NT2/D1 (cell line): Measurements from ENCODE around the gene PCOLCE2.

Source experiments
- SUZ12 ChIP-seq: IDR thresholded peaks from 2 replicates; pipeline ENCODE4 v1.6.1; 2011; ENCODE audit not compliant: insufficient read length, insufficient read depth; ENCODE audit errors: extremely low read depth
- YY1 ChIP-seq: IDR thresholded peaks from 2 replicates; pipeline ENCODE4 v1.6.1; 2011; ENCODE audit not compliant: insufficient read length, insufficient read depth
- ZNF274 ChIP-seq: IDR thresholded peaks from 2 replicates; pipeline ENCODE4 v1.6.1; 2011; ENCODE audit warnings: mild to moderate bottlenecking, low read depth, low read length

DNA sequence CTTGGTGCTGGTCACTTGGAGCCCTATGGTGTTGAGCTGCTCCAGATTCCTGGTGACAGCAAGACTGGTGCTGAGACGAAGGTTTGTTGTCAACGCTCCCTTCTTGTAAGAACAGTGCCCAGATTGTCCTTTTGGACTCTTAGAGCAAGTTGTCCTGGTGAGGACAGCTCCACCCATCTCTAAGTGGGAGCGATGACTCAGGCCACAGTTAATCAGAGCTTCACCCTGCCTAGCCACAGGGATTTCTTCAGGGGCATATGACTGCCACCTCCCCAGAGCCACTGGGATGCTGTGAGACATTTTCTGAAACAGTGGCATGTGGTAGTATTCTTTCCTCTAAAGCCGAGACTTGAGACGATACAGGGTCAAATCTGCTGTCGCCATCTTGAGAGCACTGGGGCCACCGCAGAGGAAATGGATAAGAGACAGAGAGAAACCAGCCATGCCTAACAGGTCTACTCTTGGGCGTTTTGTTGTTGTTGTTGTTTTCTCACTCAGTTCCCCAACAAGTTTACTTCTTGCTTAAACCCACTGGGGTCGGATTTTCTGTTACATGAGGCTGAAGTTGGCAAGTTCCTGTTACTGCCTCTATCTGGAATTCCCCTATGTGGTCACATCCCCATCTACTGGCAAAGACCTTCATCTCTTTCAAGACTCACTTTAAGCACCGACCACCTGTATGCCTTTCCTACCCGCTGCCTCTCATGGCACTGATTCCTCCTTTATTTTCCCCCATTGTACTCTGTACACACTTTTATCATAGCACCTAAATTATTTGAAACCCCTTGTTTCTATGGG is 16.0 kb upstream of the PCOLCE2 start:
- no peak for TF ChIP-seq YY1
- no peak for TF ChIP-seq ZNF274
- no peak for TF ChIP-seq SUZ12
